GM23248 (cell line): ENCODE measurements around the gene ZCCHC17. TPM values are rescaled to one million over a fixed set of nuclear protein-coding genes. Genes with fewer than 3 reads are reported as not detected.
A peak's percentile ranks its signal among the peaks of the same experiment; 100 is the strongest.

Experiments
- DNase-seq: peaks from one replicate; pipeline ENCODE4 v3.0.0-alpha.2; 2015
- H2AFZ ChIP-seq: fragments of 200-600 bp; sonication (generic); 2 replicates; pipeline ENCODE4 v1.6.1; 2016; ENCODE audit warnings: antibody characterized with exemption
- H3F3A ChIP-seq: fragments of 200-600 bp; sonication (generic); 2 replicates; pipeline ENCODE4 v1.6.1; 2016; ENCODE audit warnings: mild to moderate bottlenecking, antibody characterized with exemption, mixed run types; ENCODE audit not compliant: insufficient read depth
- H3K27ac ChIP-seq: fragments of 200-600 bp; sonication (generic); 2 replicates; pipeline ENCODE4 v1.5.1; 2016; ENCODE audit warnings: mild to moderate bottlenecking
- H3K27me3 ChIP-seq: fragments of 200-600 bp; sonication (generic); replicated peaks from 2 replicates; pipeline ENCODE4 v1.6.1; 2016; ENCODE audit warnings: mild to moderate bottlenecking; ENCODE audit not compliant: insufficient read depth
- H3K36me3 ChIP-seq: fragments of 200-600 bp; sonication (generic); 2 replicates; pipeline ENCODE4 v1.6.1; 2016; ENCODE audit warnings: low read depth, mild to moderate bottlenecking
- H3K4me1 ChIP-seq: fragments of 200-600 bp; sonication (generic); 2 replicates; pipeline ENCODE4 v1.6.1; 2016; ENCODE audit warnings: mild to moderate bottlenecking; ENCODE audit not compliant: insufficient read depth
- H3K4me2 ChIP-seq: fragments of 200-600 bp; sonication (generic); one replicate; pipeline ENCODE4 v1.6.1; 2016; ENCODE audit warnings: mild to moderate bottlenecking; ENCODE audit not compliant: unreplicated experiment
- H3K4me3 ChIP-seq: fragments of 200-600 bp; sonication (generic); 2 replicates; pipeline ENCODE4 v1.5.1; 2016; ENCODE audit warnings: mild to moderate bottlenecking
- H3K79me2 ChIP-seq: fragments of 200-600 bp; sonication (generic); 2 replicates; pipeline ENCODE4 v1.6.1; 2016; ENCODE audit warnings: mild to moderate bottlenecking; ENCODE audit not compliant: insufficient read depth
- H3K9ac ChIP-seq: fragments of 200-600 bp; sonication (generic); 2 replicates; pipeline ENCODE4 v1.6.1; 2016; ENCODE audit warnings: mild to moderate bottlenecking
- H3K9me2 ChIP-seq: fragments of 200-600 bp; sonication (generic); 2 replicates; pipeline ENCODE4 v1.6.1; 2016; ENCODE audit warnings: mixed run types, mild to moderate bottlenecking, moderate library complexity; ENCODE audit not compliant: insufficient read depth
- H3K9me3 ChIP-seq: fragments of 200-600 bp; sonication (generic); one replicate; pipeline ENCODE4 v1.6.1; 2017; ENCODE audit warnings: low read depth
- H4K20me1 ChIP-seq: fragments of 200-600 bp; sonication (generic); 2 replicates; pipeline ENCODE4 v1.6.0; 2016; ENCODE audit not compliant: insufficient read depth
- EZH2 ChIP-seq: fragments of 200-600 bp; sonication (generic); IDR thresholded peaks from 2 replicates; pipeline ENCODE4 v1.6.1; 2018; ENCODE audit warnings: antibody characterized with exemption, mild to moderate bottlenecking; ENCODE audit not compliant: insufficient read depth, poor library complexity, severe bottlenecking
- EZH2phosphoT487 ChIP-seq: fragments of 200-600 bp; sonication (generic); IDR thresholded peaks from 2 replicates; pipeline ENCODE4 v1.6.1; 2018; ENCODE audit warnings: antibody characterized with exemption, moderate library complexity, mild to moderate bottlenecking, low read depth; ENCODE audit not compliant: insufficient read depth
- WGBS, 2 experiments: methylation state at CpG; one replicate each; pipeline ENCODE4 v1.1.6; 2015 to 2017; ENCODE audit warnings: low lambda C conversion rate in 2 of 2, low coverage in 1 of 2; ENCODE audit errors: missing lambda C conversion rate in 2 of 2; 5-methylcytosine and 5-hydroxymethylcytosine counted together
- in situ Hi-C: fragments of 300-500 bp; cut with MboI; formaldehyde crosslinking; loops from 2 replicates; pipeline ENCODE4 v1.15.0; 2020
- polyA plus RNA-seq: library from polyadenylated mRNA; unstranded; fragments of >200 nt; fragmentation: Nextera tagmentation; extraction: Ambion mirVana; gene quantifications from 2 replicates; pipeline ENCODE4 v1.2.1, GENCODE V29; 2016
- total RNA-seq: library from RNA; depleted of rRNA; stranded (reverse); fragments of >200 nt; shearing (Covaris generic); gene quantifications from 2 replicates; pipeline ENCODE4 v1.2.3, GENCODE V29; 2014

Gene ZCCHC17
- total and polyA plus RNA-seq, 2 experiments from 2014 or later = 34.8 to 65.6 TPM

- Histone ChIP-seq H3K9ac (no peak overlapping the region), H3K27me3 (no peaks in the 10 kb centered on the region), H3K4me2 (no peak overlapping the region), H4K20me1 (no peaks in the 10 kb centered on the region), H3K9me3 (no peaks in the 10 kb centered on the region), H3K79me2 (peaks cover 96% of the 10 kb centered on the region), H3K4me1 (peaks cover 17% of the 10 kb centered on the region), H2AFZ (no peak overlapping the region), H3K4me3 (no peak overlapping the region), H3F3A (peaks cover 11% of the 10 kb centered on the region), H3K9me2 (no peaks in the 10 kb centered on the region), H3K27ac (no peak overlapping the region), H3K36me3 (no peaks in the 10 kb centered on the region)
- no peak for TF ChIP-seq EZH2
- no peak for TF ChIP-seq EZH2phosphoT487
- DNase-seq = no peak
- in situ Hi-C loops = no loop called here
- 93 to 94% methylated on average over 3 of the region's 3 CpGs for WGBS, 2 experiments
Observed at GRCh38 chr1:31300193-31300592, 3.4 kb downstream of the ZCCHC17 start.

GRCh38 chr1:31302709-31303441 lies 6.0 kb downstream of the ZCCHC17 start:
- H3K4me1 ChIP-seq = peaks cover 21% of the 10 kb centered on the region
- 58 to 60% methylated on average over 6 to 7 of the region's 7 CpGs for WGBS, 2 experiments
- peaks cover 91% of the 10 kb centered on the region for H3K79me2 ChIP-seq
- H3K9me2 ChIP-seq = no peaks in the 10 kb centered on the region
- no peak overlapping the region for H2AFZ ChIP-seq
- H4K20me1 ChIP-seq = no peaks in the 10 kb centered on the region
- DNase-seq = peak; percentile 32
- H3F3A ChIP-seq = peaks cover 23% of the 10 kb centered on the region
- H3K9ac ChIP-seq = no peak overlapping the region
- TF ChIP-seq EZH2 (no peak), EZH2phosphoT487 (no peak)
- in situ Hi-C loops = no loop called here
- H3K27ac ChIP-seq = no peak overlapping the region
- H3K27me3 ChIP-seq = no peaks in the 10 kb centered on the region
- no peak overlapping the region for H3K4me2 ChIP-seq
- H3K4me3 ChIP-seq = no peak overlapping the region
- no peaks in the 10 kb centered on the region for H3K36me3 ChIP-seq
- no peaks in the 10 kb centered on the region for H3K9me3 ChIP-seq

DNA sequence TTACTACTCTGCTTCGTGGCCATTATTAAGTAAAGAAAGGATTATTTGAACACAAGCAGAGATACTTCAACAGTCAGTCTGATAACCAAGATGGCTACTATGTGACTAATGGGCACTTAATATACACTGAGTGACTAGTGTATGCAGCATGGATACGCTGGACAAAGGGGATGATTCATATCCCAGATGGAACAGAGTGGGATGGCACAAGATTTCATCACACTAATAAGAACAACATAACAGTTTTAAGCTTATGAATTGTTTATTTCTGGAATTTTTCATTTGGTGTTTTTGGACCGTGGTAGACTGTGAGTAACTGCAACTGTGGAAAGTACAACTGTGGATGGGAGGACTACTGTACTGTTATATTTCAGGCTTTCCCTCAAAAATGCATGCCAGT lies 9.4 kb downstream of the ZCCHC17 start:
- WGBS, 2 experiments = 4 to 5% methylated on average over 3 of the region's 3 CpGs
- Histone ChIP-seq H3K4me2 (peak overlapping the region; percentile 61), H3K79me2 (peaks cover 91% of the 10 kb centered on the region), H3K27ac (peak overlapping the region; percentile 81), H3K27me3 (no peaks in the 10 kb centered on the region), H3K4me3 (peak overlapping the region; percentile 21), H3K9me2 (no peaks in the 10 kb centered on the region), H3K9ac (peak overlapping the region; percentile 48), H4K20me1 (no peaks in the 10 kb centered on the region), H3K4me1 (peaks cover 11% of the 10 kb centered on the region), H3K9me3 (no peaks in the 10 kb centered on the region), H3K36me3 (peaks cover 5% of the 10 kb centered on the region; the same call in 1 of the 2 replicates), H2AFZ (peak overlapping the region; percentile 73), H3F3A (peaks cover 25% of the 10 kb centered on the region)
- in situ Hi-C loops = no loop called here
- peak; percentile 96 for DNase-seq
- no peak for TF ChIP-seq EZH2phosphoT487
- TF ChIP-seq EZH2 = no peak

GRCh38 chr1:31308036-31308435 lies 11.2 kb downstream of the ZCCHC17 start:
- no peak overlapping the region for H2AFZ ChIP-seq
- H3K4me2 ChIP-seq = no peak overlapping the region
- H4K20me1 ChIP-seq = no peaks in the 10 kb centered on the region
- no peak for DNase-seq
- H3K9me2 ChIP-seq = no peaks in the 10 kb centered on the region
- H3K9me3 ChIP-seq = no peaks in the 10 kb centered on the region
- no peak overlapping the region for H3K27ac ChIP-seq
- H3K27me3 ChIP-seq = no peaks in the 10 kb centered on the region
- in situ Hi-C loops = no loop called here
- peaks cover 25% of the 10 kb centered on the region for H3F3A ChIP-seq
- H3K4me1 ChIP-seq = peaks cover 11% of the 10 kb centered on the region
- TF ChIP-seq EZH2phosphoT487 (no peak), EZH2 (no peak)
- H3K4me3 ChIP-seq = no peak overlapping the region
- peaks cover 15% of the 10 kb centered on the region for H3K36me3 ChIP-seq
- H3K79me2 ChIP-seq = peaks cover 78% of the 10 kb centered on the region
- 0 to 2% methylated on average over 1 of the region's 1 CpG for WGBS, 2 experiments
- H3K9ac ChIP-seq = no peak overlapping the region
